ENCODE measurements around the gene PALLD.

DNA sequence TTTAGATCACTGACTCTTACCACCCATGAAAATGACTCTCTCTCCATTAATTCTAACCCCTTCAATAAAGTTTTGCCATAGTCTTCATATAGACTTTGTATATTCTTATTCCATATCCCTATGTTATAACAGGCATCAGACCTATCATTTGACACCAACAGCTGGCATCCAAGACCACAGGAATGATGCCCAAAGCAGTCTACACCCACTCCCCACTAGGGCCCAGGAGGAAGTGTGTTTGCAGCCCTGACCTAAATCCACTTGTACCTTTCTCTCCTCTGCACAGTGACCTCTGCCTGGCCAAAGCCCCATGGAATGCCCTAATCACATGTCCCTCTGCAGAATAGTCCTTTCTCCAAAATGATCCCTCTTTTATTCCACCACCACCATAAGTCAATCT is 294.0 kb downstream of the PALLD start:
- TF ChIP-seq, protein P1, sequence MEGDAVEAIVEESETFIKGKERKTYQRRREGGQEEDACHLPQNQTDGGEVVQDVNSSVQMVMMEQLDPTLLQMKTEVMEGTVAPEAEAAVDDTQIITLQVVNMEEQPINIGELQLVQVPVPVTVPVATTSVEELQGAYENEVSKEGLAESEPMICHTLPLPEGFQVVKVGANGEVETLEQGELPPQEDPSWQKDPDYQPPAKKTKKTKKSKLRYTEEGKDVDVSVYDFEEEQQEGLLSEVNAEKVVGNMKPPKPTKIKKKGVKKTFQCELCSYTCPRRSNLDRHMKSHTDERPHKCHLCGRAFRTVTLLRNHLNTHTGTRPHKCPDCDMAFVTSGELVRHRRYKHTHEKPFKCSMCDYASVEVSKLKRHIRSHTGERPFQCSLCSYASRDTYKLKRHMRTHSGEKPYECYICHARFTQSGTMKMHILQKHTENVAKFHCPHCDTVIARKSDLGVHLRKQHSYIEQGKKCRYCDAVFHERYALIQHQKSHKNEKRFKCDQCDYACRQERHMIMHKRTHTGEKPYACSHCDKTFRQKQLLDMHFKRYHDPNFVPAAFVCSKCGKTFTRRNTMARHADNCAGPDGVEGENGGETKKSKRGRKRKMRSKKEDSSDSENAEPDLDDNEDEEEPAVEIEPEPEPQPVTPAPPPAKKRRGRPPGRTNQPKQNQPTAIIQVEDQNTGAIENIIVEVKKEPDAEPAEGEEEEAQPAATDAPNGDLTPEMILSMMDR (IDR thresholded peaks at IDR 0.05) = no peak
- TF ChIP-seq POLR2A (IDR thresholded peaks at IDR 0.05) = no peak

Measured in right lobe of liver (tissue), 4 donors.